Measurements from ENCODE around the gene GRHL1.

The GRHL1 gene

DNA sequence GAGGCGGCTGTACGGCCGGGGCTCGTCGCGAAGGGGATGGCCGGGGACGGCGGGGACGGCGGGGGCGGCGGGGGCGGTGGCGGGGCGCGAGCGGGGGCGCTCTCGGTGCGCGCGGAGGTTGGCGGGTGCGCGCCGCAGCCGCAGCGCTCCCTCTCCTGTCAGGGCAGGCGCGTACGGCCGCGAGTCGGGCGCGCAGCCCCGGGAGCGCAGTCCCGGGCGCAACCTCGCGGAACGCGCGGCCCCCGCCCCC, 296 bp upstream of the GRHL1 start:
- H3K27ac ChIP-seq: no peak overlapping the region
- no peaks in the 10 kb centered on the region for H3K9me3 ChIP-seq (ENCODE audit: low read depth, low read length)
- no peaks in the 10 kb centered on the region for H3K36me3 ChIP-seq (ENCODE audit: insufficient read depth, low read length)
- DNase-seq (ENCODE audit: low read depth, low spot score): no peak
- peak overlapping the region; percentile 87 for H3K4me3 ChIP-seq
- H3K9ac ChIP-seq (ENCODE audit: insufficient read length): peak overlapping the region; percentile 55
- no peak for TF ChIP-seq POLR2AphosphoS5 (IDR thresholded peaks at IDR 0.05; ENCODE audit: borderline replicate concordance, low read depth, low read length)
- no peak for TF ChIP-seq EZH2 (IDR thresholded peaks at IDR 0.05)

DNA sequence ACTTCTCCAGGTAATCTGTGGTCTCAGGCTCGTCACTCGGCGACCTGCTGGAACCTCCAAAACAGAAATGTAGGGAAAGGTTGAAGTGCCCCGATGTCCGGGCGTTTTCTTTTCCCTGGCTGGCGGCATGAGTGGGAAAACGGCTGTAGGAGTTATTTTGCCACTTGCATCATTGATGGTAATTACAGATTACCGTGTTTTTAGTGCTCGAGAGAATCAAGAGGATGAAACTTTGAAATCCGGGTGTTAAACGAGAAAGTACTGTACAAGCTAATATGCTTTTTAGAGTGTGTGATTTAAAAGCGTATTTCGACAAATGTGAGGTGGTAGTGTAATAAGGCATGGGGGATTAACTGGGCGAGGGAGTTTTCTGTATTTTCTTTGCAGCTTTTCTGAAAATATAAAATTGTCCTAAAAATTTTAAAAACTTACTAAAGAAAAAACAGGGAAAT, 819 bp downstream of the GRHL1 start:
- Histone ChIP-seq H3K27ac (no peak overlapping the region), H3K4me3 (peak overlapping the region; percentile 85), H3K36me3 (ENCODE audit: insufficient read depth, low read length) (no peaks in the 10 kb centered on the region), H3K9me3 (ENCODE audit: low read depth, low read length) (no peaks in the 10 kb centered on the region), H3K9ac (ENCODE audit: insufficient read length) (no peak overlapping the region)
- no peak for DNase-seq (ENCODE audit: low read depth, low spot score)
- TF ChIP-seq POLR2AphosphoS5 (IDR thresholded peaks at IDR 0.05; ENCODE audit: borderline replicate concordance, low read depth, low read length) (no peak), FOXP2 (optimal IDR thresholded peaks at IDR 0.05; ENCODE audit: control extremely low read depth, extremely low read length, insufficient read depth) (no peak), EZH2 (IDR thresholded peaks at IDR 0.05) (no peak)

- Histone ChIP-seq H3K27ac (no peak overlapping the region), H3K4me3 (no peak overlapping the region), H3K9ac (ENCODE audit: insufficient read length) (no peak overlapping the region), H3K9me3 (ENCODE audit: low read depth, low read length) (no peaks in the 10 kb centered on the region), H3K36me3 (ENCODE audit: insufficient read depth, low read length) (no peaks in the 10 kb centered on the region)
- TF ChIP-seq POLR2AphosphoS5 (IDR thresholded peaks at IDR 0.05; ENCODE audit: borderline replicate concordance, low read depth, low read length) (no peak), FOXP2 (optimal IDR thresholded peaks at IDR 0.05; ENCODE audit: control extremely low read depth, extremely low read length, insufficient read depth) (no peak), EZH2 (IDR thresholded peaks at IDR 0.05) (no peak)
- DNase-seq (ENCODE audit: low read depth, low spot score): no peak
Measured at GRCh38 chr2:9952856-9953503, 1.5 kb downstream of the GRHL1 start.

DNA sequence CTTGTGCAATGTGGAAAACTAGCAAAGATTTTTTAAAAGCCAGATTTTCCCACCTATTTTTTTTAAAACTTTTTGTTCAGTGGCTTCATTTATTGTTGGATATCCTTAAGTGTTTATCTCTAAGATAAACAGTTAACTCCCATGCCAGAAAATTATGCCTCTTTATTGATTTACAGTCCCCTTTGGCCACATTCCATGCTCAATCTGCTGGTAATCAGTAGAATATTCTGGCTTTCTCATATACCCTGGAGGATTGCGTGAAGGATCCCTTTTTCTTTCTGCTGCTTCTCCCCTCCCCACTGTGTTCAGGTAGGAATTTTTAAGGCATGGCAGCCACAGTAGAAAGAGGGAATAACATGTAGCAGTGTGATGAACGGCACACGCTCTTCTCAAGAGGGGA, 2.6 kb downstream of the GRHL1 start:
- no peak overlapping the region for H3K27ac ChIP-seq
- TF ChIP-seq EZH2 (IDR thresholded peaks at IDR 0.05) (no peak), POLR2AphosphoS5 (IDR thresholded peaks at IDR 0.05; ENCODE audit: borderline replicate concordance, low read depth, low read length) (no peak), FOXP2 (optimal IDR thresholded peaks at IDR 0.05; ENCODE audit: control extremely low read depth, extremely low read length, insufficient read depth) (no peak)
- no peaks in the 10 kb centered on the region for H3K9me3 ChIP-seq (ENCODE audit: low read depth, low read length)
- no peaks in the 10 kb centered on the region for H3K36me3 ChIP-seq (ENCODE audit: insufficient read depth, low read length)
- H3K4me3 ChIP-seq: no peak overlapping the region
- DNase-seq (ENCODE audit: low read depth, low spot score): no peak
- no peak overlapping the region for H3K9ac ChIP-seq (ENCODE audit: insufficient read length)

GRCh38 chr2:9958057-9958456, 6.6 kb downstream of the GRHL1 start:
- H3K36me3 ChIP-seq (ENCODE audit: insufficient read depth, low read length): no peaks in the 10 kb centered on the region
- H3K9ac ChIP-seq (ENCODE audit: insufficient read length): no peak overlapping the region
- H3K9me3 ChIP-seq (ENCODE audit: low read depth, low read length): no peaks in the 10 kb centered on the region

GRCh38 chr2:9959262-9959661, 7.8 kb downstream of the GRHL1 start:
- Histone ChIP-seq H3K4me3 (no peak overlapping the region), H3K36me3 (ENCODE audit: insufficient read depth, low read length) (no peaks in the 10 kb centered on the region), H3K27ac (no peak overlapping the region), H3K9ac (ENCODE audit: insufficient read length) (no peak overlapping the region), H3K9me3 (ENCODE audit: low read depth, low read length) (no peaks in the 10 kb centered on the region)
- TF ChIP-seq FOXP2 (optimal IDR thresholded peaks at IDR 0.05; ENCODE audit: control extremely low read depth, extremely low read length, insufficient read depth) (no peak), POLR2AphosphoS5 (IDR thresholded peaks at IDR 0.05; ENCODE audit: borderline replicate concordance, low read depth, low read length) (no peak), EZH2 (IDR thresholded peaks at IDR 0.05) (no peak)
- DNase-seq (ENCODE audit: low read depth, low spot score): no peak

More at GRCh38 chr2:9958057-9958456, 6.6 kb downstream of the GRHL1 start:
- no peak for TF ChIP-seq POLR2AphosphoS5 (IDR thresholded peaks at IDR 0.05; ENCODE audit: borderline replicate concordance, low read depth, low read length)
- TF ChIP-seq FOXP2 (optimal IDR thresholded peaks at IDR 0.05; ENCODE audit: control extremely low read depth, extremely low read length, insufficient read depth): no peak
- TF ChIP-seq EZH2 (IDR thresholded peaks at IDR 0.05): no peak
- H3K27ac ChIP-seq: no peak overlapping the region
- H3K4me3 ChIP-seq: no peak overlapping the region
- DNase-seq (ENCODE audit: low read depth, low spot score): no peak

DNA sequence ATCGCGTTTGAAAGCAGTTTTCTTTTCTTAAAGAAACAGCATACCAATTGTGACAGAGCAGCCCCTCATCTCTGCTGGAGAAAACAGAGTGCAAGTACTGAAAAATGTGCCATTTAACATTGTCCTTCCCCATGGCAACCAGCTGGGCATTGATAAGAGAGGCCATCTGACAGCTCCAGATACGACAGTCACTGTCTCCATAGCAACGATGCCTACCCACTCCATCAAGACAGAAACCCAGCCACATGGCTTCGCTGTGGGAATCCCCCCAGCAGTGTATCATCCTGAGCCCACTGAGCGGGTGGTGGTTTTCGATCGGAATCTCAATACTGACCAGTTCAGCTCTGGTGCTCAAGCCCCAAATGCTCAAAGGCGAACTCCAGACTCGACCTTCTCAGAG, 9.5 kb downstream of the GRHL1 start:
- no peak for DNase-seq (ENCODE audit: low read depth, low spot score)
- Histone ChIP-seq H3K36me3 (ENCODE audit: insufficient read depth, low read length) (no peaks in the 10 kb centered on the region), H3K27ac (no peak overlapping the region), H3K9ac (ENCODE audit: insufficient read length) (no peak overlapping the region), H3K4me3 (no peak overlapping the region), H3K9me3 (ENCODE audit: low read depth, low read length) (no peaks in the 10 kb centered on the region)
- TF ChIP-seq EZH2 (IDR thresholded peaks at IDR 0.05) (no peak), POLR2AphosphoS5 (IDR thresholded peaks at IDR 0.05; ENCODE audit: borderline replicate concordance, low read depth, low read length) (no peak), FOXP2 (optimal IDR thresholded peaks at IDR 0.05; ENCODE audit: control extremely low read depth, extremely low read length, insufficient read depth) (no peak)

DNA sequence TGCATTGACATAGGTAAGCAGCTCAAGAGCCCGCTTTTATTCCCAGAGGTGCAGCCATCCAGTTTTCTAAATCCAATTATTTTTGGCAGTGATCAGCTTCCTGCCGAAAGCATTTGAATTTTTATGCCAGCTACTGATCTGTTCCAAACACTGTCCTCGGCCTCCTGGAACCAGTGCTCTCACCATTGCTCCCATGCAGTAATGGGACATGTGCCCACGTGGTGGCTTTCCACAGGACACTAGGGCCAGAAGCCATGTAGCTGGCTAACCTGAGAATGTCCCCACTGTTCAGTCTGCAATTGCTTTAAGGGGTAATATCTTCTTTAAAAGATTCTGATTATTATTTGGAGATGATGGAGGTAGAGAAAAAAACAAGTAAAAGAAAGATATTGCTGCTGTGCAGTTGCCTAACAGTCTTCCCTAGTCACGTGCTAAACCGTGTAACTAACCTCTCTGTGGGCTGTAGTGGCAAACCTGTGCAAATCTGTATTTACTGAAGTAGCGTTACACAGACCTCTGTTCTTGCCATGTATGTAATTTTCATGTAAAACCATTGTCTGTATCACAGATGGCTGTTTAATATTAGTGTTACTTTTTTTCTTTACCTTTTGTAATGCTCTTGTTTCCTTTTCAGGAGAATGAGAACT, 13.0 kb downstream of the GRHL1 start:
- TF ChIP-seq FOXP2 (optimal IDR thresholded peaks at IDR 0.05; ENCODE audit: control extremely low read depth, extremely low read length, insufficient read depth) (no peak), EZH2 (IDR thresholded peaks at IDR 0.05) (no peak), POLR2AphosphoS5 (IDR thresholded peaks at IDR 0.05; ENCODE audit: borderline replicate concordance, low read depth, low read length) (no peak)
- H3K9me3 ChIP-seq (ENCODE audit: low read depth, low read length): no peaks in the 10 kb centered on the region
- no peak overlapping the region for H3K4me3 ChIP-seq
- H3K9ac ChIP-seq (ENCODE audit: insufficient read length): no peak overlapping the region
- no peak for DNase-seq (ENCODE audit: low read depth, low spot score)
- no peaks in the 10 kb centered on the region for H3K36me3 ChIP-seq (ENCODE audit: insufficient read depth, low read length)
- H3K27ac ChIP-seq: no peak overlapping the region
